Measurements from ENCODE around the gene SSX2IP.
"Not testable (repeated sequence)": the region's sequence is repeated elsewhere in the genome, so short reads cannot be mapped to it uniquely, and the experiment has no call there.

Gene SSX2IP

GRCh38 chr1:84674705-84675104 is 15.6 kb downstream of the SSX2IP start:
- DNase-seq = no peak

- DNase-seq = no peak
Observed at GRCh38 chr1:84674021-84674420, 16.2 kb downstream of the SSX2IP start.

- DNase-seq = no peak
Observed at GRCh38 chr1:84672080-84672854, 18.0 kb downstream of the SSX2IP start.

GRCh38 chr1:84669831-84670230 is 20.4 kb downstream of the SSX2IP start:
- DNase-seq = peak; percentile 63

- DNase-seq = peak; percentile 29
Observed at GRCh38 chr1:84668185-84668584, 22.1 kb downstream of the SSX2IP start.

- peak; percentile 71 for DNase-seq
Observed at GRCh38 chr1:84665703-84666317, 24.5 kb downstream of the SSX2IP start.

GRCh38 chr1:84653130-84653677 is 37.1 kb downstream of the SSX2IP start:
- peak; percentile 22 for DNase-seq

DNA sequence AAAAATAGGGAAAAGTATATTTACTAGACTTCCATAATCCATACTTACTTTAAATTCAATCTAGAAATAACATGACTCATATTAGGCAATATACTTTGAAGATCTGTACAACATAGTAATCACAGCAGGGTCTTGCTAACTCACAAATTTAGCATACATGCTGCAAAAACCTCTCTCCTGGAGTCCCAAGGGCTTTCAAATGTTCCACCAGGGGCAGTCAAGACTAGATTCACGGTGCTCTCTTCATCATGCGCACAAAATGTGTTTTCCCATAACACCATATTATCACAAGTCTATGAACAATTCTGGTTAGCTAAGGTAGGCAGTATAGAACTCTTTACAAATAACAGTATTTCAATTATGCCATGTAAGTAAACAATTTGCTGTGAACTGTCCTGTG is 45.8 kb downstream of the SSX2IP start:
- no peak for DNase-seq

DNA sequence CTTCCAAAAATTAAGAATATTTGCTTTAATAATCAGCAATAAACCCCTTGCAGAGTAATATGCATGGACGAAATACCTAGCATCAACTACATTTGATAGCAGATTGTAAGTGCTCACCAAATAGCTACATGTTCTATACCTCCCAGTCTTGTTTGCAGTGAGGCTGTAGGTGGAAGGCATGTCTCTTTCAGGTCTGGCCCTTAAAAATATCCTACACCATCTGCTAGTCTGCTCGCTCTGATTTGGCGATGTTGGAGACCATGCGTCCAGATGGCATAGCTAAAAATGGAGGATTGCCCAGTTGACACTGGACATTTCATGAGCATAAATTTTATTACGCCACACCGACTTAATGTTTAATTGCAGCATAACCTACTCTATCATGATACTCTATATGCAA is 47.1 kb downstream of the SSX2IP start:
- no peak for DNase-seq

DNA sequence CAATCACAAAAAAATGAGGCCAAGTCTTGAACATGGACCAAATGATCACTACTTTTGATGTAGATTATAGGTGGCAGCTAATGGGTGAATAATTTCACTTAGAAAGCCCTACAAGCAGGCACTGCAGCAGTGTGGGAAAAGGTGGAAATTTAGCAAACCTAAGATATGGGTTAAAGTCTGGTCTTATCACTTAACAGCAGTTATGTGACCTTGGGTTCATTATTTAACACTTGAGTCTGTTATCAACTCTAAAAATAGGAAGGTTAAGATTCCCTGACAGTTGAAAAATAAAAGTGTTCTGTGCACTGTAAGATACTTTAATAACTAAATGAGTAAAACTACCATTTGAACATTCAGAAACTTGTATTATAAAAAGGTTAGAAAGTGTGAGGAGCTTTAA is 47.5 kb downstream of the SSX2IP start:
- DNase-seq = no peak

GRCh38 chr1:84639731-84640130 is 50.5 kb downstream of the SSX2IP start:
- not testable (repeated sequence) for DNase-seq

DNA sequence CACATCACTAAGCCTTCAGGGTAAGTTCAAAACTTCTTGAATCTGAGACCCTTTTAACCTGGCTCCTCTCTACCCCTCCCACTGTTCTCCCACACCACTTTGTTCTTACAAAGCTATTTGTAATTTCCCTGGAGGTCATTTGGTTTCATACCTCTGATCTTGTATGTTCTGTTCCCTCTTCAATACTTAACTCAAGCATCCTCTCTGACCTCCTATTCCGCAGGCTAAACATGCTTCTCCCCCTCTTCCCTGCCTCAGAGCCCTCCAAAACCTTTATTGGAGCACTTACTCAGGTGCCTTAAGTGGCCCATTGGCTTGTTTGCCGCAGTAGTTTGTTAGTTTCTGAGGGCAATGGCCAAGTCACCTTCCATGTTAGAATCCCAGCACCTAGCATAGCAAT is 54.8 kb downstream of the SSX2IP start:
- DNase-seq = no peak

DNA sequence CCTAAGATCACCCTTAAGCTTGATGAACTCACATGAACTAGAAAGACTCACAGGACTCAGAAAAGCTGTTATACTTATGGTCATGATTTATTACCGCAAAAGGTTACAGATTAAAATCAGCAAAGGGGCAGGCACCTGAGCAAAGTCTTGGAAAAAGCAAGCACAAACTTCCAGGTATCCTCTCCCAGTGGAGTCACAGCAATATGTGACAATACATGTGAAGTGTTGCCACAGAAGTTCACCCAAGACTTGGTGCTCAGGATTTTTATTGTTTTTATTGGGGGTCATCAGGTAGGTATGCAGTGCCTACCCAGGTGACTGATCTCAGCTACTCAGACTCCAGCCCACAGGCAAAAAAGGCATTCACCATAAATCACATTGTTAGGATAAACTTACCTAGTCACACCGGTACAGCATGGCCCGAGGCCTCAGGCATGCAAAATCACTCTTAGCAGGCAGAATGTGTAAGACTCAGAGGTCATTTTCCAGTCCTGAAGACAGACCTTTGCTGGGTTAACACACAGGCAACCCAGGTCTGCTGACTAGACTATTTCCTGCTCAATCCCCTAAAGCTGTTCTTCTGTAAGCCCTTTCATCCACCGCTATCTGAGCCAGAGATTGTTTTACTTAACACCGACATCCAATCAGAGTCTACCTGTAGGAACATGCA is 55.6 kb downstream of the SSX2IP start:
- DNase-seq = no peak

- peak; percentile 69 for DNase-seq
Observed at GRCh38 chr1:84632673-84633434, 57.4 kb downstream of the SSX2IP start.

DNA sequence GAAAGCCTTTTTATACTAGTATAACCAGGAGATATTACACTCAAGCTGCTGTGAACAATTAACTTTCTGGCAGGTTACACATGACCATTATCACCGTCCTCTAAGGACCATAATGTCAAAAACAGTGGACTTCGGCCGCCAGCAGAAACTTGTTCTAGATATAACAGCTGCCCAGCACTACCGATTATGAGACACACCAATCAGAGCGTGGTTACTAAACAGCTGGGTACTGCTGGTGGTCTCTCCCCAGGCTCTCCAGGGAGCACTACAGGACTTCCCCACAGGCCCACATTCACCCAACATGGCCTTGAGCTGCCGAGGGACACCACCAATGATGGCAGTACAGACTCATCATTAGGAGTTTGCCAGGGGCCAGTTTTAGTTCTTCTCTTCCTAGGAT is 58.1 kb downstream of the SSX2IP start:
- no peak for DNase-seq

- DNase-seq = no peak
Observed at GRCh38 chr1:84624876-84625275, 65.4 kb downstream of the SSX2IP start.

DNA sequence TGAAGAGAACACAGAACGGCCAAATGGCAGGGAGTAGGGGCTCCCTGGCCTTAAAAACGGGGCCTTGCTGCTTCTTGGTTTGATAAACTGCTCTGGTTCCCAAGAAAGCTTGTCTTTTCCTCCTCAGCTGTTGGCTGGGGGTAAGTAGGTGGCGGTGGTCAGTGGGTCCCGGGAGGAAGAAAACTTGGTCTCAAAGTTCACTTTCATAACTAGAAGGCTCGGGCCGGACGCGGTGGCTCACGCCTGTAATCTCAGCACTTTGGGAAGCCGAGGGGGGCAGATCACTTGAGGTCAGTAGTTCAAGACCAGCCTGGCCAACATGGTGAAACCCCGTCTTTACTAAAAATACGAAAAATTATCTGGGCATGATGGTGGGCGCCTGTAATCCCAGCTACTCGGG is 68.7 kb downstream of the SSX2IP start:
- no peak for DNase-seq

DNA sequence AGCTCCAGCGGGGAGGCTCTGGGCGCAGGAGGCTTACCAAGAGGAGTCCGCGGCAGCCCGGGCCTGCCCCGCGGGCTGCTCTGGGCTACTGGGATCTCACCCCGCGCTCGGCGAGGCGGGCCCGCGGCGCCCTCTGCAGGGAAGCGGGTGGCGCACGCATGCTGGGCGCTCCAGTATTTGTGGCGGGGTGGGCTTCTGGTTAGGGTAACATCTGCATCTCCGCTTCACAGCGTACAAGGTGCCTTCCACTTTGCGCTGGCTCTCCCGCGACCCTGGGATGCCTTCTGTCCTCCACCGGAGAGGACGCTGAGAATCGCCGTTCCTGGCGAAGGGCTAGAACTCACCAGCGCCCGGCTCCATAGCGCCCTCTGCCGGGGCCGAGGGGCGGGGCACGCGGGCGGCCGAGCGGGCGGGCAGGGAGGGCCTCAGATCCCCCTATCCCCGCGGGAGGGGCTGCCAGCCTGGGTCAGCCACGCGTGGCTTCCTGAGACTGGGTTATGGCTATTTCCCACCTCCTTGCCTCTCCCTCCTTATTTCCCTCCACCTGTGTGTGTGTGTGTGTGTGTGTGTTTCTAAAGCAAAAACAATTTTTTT is 69.4 kb downstream of the SSX2IP start:
- peak; percentile 79 for DNase-seq

- peak; percentile 48 for DNase-seq
Observed at GRCh38 chr1:84619383-84620102, 70.7 kb downstream of the SSX2IP start.

DNA sequence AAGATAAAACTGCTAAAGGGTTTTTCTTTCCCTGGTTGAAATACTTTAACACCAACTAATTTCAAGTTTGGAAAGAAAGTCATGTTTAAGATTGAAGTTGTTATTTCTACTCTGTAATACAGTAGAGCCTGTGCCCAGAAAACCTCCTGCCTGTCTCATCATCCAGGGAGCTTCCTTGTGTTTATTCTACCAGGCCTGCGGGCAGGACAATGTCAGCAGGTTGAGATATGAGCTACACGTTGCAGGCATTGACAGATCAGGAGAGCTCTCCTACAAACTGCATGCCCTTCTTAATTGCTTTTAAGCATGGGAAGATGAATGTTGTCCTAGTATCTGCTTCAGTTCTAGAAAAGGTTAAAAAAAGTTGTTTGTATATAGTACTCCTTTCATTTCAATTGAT is 72.9 kb downstream of the SSX2IP start:
- DNase-seq = no peak

GRCh38 chr1:84615790-84616189 is 74.5 kb downstream of the SSX2IP start:
- DNase-seq = no peak

DNA sequence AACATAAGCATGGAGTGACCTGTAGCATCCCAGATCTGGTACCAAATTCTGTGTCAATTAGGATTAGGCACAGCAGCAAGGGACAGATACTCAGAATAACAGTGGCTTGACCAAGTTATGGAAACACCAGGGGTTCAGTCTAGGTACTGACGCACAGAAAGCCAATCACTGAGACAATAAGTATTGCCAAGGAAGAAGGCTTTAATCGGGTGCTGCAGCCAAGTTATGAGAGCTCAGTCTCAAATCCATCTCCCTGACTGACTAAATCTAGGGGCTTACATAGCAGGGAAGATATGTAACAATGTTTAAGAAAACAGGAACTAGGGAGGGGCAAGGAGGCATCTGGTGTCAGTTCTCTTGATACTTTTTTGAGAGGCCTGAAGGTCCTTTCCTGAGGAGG is 76.4 kb downstream of the SSX2IP start:
- DNase-seq = no peak

Data from fibroblast of skin of scalp (primary cell).